IPS-18a (cell line): ENCODE measurements around the gene HSF5.

Experiments used
- H3K27ac ChIP-seq: one replicate; pipeline ENCODE4 v1.5.1; 2013; ENCODE audit warnings: low read length
- H3K27me3 ChIP-seq: one replicate; pipeline ENCODE4 v1.6.1; 2013; ENCODE audit warnings: mild to moderate bottlenecking, low read length; ENCODE audit not compliant: control insufficient read depth, insufficient read depth
- H3K36me3 ChIP-seq: one replicate; pipeline ENCODE4 v1.6.1; 2013; ENCODE audit warnings: low read depth, low read length; ENCODE audit not compliant: control insufficient read depth
- H3K4me1 ChIP-seq: one replicate; pipeline ENCODE4 v1.6.1; 2013; ENCODE audit warnings: low read depth, low read length; ENCODE audit not compliant: control insufficient read depth
- H3K4me3 ChIP-seq: one replicate; pipeline ENCODE4 v1.5.1; 2013; ENCODE audit warnings: low read length
- H3K9ac ChIP-seq: one replicate; pipeline ENCODE4 v1.6.1; 2013; ENCODE audit warnings: mild to moderate bottlenecking, low read length, moderate library complexity
- H3K9me3 ChIP-seq: one replicate; pipeline ENCODE4 v1.6.1; 2013; ENCODE audit warnings: low read depth, low read length; ENCODE audit not compliant: control insufficient read depth

HSF5 gene

GRCh38 chr17:58475985-58476384 is 12.2 kb downstream of the HSF5 start:
- H3K9me3 ChIP-seq = no peaks in the 10 kb centered on the region
- no peaks in the 10 kb centered on the region for H3K27me3 ChIP-seq
- H3K4me3 ChIP-seq = no peak overlapping the region
- no peak overlapping the region for H3K9ac ChIP-seq
- H3K27ac ChIP-seq = no peak overlapping the region
- H3K36me3 ChIP-seq = no peaks in the 10 kb centered on the region
- no peaks in the 10 kb centered on the region for H3K4me1 ChIP-seq

DNA sequence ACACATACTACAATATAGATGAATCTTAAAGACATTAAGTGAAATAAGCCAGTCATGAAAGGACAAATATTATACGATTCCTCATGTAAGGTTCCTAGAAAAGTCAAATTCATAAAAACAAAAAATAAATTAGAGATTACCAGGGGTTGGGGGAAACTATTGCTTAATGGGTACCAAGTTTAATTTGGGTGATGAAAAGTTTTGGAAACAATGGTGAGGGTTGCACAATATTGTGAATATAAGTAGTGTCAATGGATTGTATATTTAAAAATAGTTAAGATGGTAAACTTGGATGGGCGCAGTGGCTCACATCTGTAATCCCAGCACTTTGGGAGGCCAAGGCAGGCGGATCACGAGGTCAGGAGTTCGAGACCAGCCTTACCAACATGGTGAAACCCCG is 17.9 kb downstream of the HSF5 start:
- Histone ChIP-seq H3K9me3 (no peaks in the 10 kb centered on the region), H3K27ac (no peak overlapping the region), H3K4me3 (no peak overlapping the region), H3K27me3 (no peaks in the 10 kb centered on the region), H3K36me3 (no peaks in the 10 kb centered on the region), H3K9ac (no peak overlapping the region), H3K4me1 (no peaks in the 10 kb centered on the region)

DNA sequence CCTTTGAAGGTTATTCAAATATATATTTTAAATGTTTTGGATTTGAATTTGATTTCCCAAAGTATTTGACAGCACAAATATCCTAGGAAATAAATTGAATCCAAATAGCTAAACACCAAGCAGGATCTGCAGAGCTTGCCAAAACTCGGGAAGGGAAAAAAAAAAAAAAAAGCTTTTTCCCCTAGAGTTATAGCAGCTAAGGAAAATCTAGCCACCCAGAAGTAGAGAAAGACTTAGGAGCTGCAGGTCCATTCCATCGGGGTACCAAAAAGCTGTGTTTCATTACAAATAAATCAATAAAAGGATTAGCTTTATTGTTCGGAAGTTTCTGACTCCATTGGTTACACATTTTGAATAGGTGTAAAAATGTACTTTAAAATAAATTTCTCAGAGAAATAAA is 19.3 kb downstream of the HSF5 start:
- H3K9ac ChIP-seq = no peak overlapping the region
- no peak overlapping the region for H3K4me3 ChIP-seq

DNA sequence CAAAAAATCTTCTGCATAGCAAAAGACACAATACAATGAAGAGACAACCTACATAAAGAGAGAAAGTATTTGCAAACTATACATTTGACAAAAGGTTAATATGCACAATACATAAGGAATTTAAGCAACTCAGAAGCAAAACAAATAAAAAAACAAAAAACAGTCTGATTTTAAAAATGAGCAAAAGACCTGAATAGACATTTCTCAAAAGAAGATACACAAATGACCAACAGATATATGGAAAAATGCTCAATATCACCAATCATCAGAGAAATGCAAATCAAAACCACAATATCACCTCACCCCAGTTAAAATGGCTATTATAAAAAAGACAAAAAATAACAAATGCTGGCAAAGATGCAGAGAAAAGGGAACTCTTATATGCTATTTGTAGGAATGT is 32.7 kb downstream of the HSF5 start:
- no peaks in the 10 kb centered on the region for H3K4me1 ChIP-seq
- no peak overlapping the region for H3K4me3 ChIP-seq
- H3K27me3 ChIP-seq = no peaks in the 10 kb centered on the region
- no peaks in the 10 kb centered on the region for H3K9me3 ChIP-seq
- no peak overlapping the region for H3K27ac ChIP-seq
- H3K36me3 ChIP-seq = no peaks in the 10 kb centered on the region
- no peak overlapping the region for H3K9ac ChIP-seq

More for the DNA sequence above, 19.3 kb downstream of the HSF5 start:
- no peaks in the 10 kb centered on the region for H3K27me3 ChIP-seq
- no peaks in the 10 kb centered on the region for H3K4me1 ChIP-seq
- H3K27ac ChIP-seq = no peak overlapping the region
- H3K36me3 ChIP-seq = no peaks in the 10 kb centered on the region
- H3K9me3 ChIP-seq = no peaks in the 10 kb centered on the region

- Histone ChIP-seq H3K27ac (no peak overlapping the region), H3K4me1 (no peaks in the 10 kb centered on the region), H3K9me3 (no peaks in the 10 kb centered on the region), H3K4me3 (no peak overlapping the region), H3K27me3 (no peaks in the 10 kb centered on the region), H3K9ac (no peak overlapping the region), H3K36me3 (no peaks in the 10 kb centered on the region)
These were observed 35.5 kb downstream of the HSF5 start for GRCh38 chr17:58452738-58453137.

DNA sequence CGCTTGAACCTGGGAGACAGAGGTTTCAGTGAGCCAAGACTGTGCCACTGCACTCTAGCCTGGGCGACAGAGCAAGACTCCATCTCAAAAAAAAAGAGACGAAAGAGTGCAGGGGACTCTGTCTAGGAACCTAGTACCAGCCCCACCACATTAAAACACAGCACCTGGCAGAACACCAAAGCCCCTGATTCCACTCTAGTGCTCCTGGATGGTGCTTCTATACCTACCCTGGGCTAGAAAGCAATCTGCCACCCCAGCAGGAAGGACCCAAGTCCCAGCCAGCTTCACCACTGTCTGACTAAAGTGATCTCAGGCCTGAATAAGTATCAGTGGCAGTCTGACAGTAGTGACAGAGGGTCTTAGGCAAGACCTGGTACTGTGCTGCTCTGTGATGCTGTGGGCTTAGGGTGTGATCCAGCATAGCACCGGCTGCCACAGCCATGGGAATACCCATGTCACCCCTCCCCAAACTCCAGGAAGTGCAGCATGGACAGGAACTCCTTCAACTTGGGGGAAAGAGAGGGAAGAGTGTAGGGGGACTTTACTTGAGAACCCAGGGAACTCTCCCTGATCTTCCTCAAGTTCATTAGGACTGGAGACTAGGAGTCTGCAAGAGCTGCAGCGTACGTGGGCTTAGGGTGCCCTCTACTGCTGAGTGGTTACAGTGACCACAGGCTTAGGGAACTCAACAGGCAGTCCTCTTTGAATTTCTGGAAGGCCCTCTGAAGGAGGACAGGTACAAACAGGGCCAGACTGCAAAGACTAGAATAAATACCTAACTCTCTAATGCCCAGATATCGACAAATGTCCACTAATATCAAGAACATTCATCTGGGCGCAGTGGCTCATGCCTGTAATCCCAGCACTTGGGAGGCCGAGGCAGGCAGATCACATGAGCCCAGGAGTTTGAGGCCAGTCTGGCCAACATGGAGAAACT is 40.9 kb downstream of the HSF5 start:
- Histone ChIP-seq H3K4me1 (peaks cover 3% of the 10 kb centered on the region), H3K27me3 (no peaks in the 10 kb centered on the region), H3K9me3 (no peaks in the 10 kb centered on the region), H3K27ac (no peak overlapping the region), H3K4me3 (no peak overlapping the region), H3K36me3 (no peaks in the 10 kb centered on the region), H3K9ac (no peak overlapping the region)

- peaks cover 3% of the 10 kb centered on the region for H3K4me1 ChIP-seq
- no peaks in the 10 kb centered on the region for H3K36me3 ChIP-seq
- no peaks in the 10 kb centered on the region for H3K9me3 ChIP-seq
- H3K4me3 ChIP-seq = no peak overlapping the region
- no peak overlapping the region for H3K27ac ChIP-seq
- H3K27me3 ChIP-seq = no peaks in the 10 kb centered on the region
- no peak overlapping the region for H3K9ac ChIP-seq
These were observed 42.1 kb downstream of the HSF5 start for GRCh38 chr17:58446086-58446485.

- no peak overlapping the region for H3K27ac ChIP-seq
- H3K9ac ChIP-seq = no peak overlapping the region
- H3K27me3 ChIP-seq = no peaks in the 10 kb centered on the region
These were observed 51.4 kb downstream of the HSF5 start for GRCh38 chr17:58436805-58437239.

DNA sequence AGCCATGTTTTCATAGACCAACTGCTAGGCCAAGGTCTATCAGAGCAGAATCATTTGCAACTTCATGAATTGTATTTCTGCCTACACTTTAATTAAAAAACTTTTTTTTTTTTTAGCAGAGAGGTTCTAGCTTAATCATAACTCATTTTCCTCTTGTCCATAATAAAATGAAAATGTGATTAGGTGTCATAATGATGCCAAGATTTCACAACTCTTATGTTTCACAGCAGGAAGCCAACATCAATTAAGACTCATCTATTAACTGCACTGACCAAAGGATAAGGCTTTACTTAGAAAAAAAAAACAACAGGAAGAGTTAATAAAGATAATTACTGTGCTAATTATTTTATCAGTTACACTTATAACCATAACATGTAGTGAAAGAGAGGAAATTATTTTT is 52.0 kb downstream of the HSF5 start:
- Histone ChIP-seq H3K27ac (no peak overlapping the region), H3K27me3 (no peaks in the 10 kb centered on the region), H3K9me3 (no peaks in the 10 kb centered on the region), H3K4me3 (no peak overlapping the region), H3K9ac (no peak overlapping the region), H3K36me3 (no peaks in the 10 kb centered on the region), H3K4me1 (no peaks in the 10 kb centered on the region)

More at GRCh38 chr17:58436805-58437239, 51.4 kb downstream of the HSF5 start:
- H3K4me1 ChIP-seq = no peaks in the 10 kb centered on the region
- H3K36me3 ChIP-seq = no peaks in the 10 kb centered on the region
- no peak overlapping the region for H3K4me3 ChIP-seq
- H3K9me3 ChIP-seq = no peaks in the 10 kb centered on the region

- Histone ChIP-seq H3K9me3 (no peaks in the 10 kb centered on the region), H3K27me3 (no peaks in the 10 kb centered on the region), H3K4me1 (no peaks in the 10 kb centered on the region), H3K9ac (no peak overlapping the region), H3K27ac (no peak overlapping the region), H3K4me3 (no peak overlapping the region), H3K36me3 (no peaks in the 10 kb centered on the region)
These were observed 55.2 kb downstream of the HSF5 start for GRCh38 chr17:58432806-58433573.

DNA sequence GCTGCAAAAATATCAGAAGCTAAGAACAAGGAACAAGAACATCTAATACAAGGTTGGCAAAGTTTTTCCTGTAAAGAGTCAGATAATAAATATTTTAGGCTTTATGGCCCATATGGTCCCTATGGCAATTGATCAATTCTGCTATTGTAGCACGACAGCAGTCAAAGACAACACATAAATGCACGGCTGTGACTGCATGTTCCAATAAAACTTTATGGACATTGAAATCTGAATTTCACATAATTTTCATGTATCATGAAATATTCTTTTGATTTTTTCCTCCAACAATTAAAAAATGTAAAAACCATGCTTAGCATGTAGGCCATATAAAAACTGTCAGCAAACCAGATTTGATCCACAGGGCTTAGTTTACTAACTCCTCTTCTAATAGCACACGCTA is 60.4 kb downstream of the HSF5 start:
- Histone ChIP-seq H3K27me3 (no peaks in the 10 kb centered on the region), H3K9ac (no peak overlapping the region), H3K27ac (no peak overlapping the region), H3K4me1 (no peaks in the 10 kb centered on the region), H3K4me3 (no peak overlapping the region), H3K9me3 (no peaks in the 10 kb centered on the region), H3K36me3 (no peaks in the 10 kb centered on the region)
